Ecto neural progenitor cell (in vitro differentiated cells): ENCODE measurements around the gene MAX.

Experiments used
- DNase-seq: peaks from one replicate; pipeline ENCODE4 v3.0.0-alpha.2; 2018; ENCODE audit warnings: low spot score

The MAX gene

DNA sequence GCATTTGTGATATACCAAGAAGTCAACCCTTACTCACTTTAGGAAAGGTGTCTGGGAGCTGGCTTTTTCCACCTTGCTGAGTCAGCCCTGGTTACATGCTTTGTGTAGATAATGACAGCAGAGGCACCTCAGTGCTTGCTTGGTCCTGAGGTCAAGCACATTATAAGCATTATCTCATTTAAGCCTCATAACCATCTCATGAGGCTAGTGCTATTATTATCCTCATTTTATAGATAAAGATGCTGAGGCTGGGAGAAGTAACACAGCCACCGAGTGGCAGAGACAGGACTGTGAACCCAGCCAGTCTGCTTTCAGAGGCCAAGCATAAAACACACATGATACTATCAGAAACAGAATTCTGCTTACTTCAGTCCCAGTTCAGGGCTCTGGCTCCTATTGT, 29.4 kb downstream of the MAX start:
- DNase-seq, result no peak

DNA sequence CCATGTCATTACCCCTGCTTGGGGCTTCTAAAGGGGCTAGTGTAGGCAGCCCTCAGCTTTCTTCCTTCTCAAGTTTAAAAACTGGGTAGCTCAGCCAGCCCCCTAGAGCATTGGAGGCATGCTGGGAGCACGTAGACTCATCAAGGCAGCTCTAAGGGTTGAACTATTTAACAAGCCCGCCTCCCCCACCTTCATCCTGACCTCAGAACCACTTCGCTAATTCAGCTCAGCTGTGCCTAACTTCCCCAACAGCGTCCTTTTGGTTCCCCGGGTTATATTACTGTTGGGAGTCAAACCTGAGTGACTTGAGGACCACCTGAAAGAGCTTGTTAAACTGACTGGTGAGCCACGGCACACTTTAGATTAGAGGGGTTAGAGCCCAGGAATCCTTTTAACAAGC, 30.1 kb downstream of the MAX start:
- no peak for DNase-seq

DNA sequence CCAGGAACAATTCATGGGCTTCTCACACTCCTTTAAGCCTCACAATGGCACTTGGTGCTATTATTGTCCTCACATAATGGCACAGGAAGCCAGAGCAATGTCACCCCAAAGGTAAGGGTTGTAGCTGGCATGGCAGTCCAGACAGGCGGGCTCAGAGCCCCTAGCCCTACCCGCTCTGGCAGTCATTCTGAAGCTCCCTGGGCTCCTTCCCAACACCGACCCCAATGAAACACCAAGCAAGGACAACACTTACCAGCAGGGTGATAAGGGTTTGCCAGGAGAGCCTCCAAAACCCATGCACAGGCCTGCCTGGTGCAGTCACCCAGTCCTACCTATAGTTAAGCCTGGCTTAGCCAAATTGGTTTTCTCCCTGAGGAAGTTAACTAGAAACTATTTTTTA, 30.8 kb downstream of the MAX start:
- no peak for DNase-seq

DNA sequence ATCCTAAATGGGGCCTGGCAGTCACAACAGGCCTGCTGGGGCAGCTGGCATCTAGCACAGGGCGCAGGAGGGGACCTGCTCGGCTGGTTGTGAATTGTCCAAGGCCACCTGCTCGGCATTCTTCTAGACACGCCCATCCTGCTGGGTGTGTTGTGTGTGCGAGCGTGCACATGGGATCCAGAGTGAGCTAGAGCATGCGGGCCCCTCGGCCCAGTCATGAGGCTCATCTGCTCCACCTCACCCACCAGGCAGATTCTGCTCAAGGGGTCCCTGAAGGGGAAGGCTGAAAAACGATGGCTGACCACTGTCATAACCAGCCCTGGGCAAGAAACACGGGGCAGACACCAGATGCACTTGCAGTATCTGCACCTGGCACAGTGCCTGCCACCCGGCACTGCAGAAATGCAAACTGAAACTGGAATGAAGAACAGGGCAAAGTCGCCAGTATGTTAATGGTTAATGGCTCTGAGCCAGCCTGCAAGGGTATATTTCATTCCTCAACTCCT, 31.8 kb downstream of the MAX start:
- no peak for DNase-seq

DNA sequence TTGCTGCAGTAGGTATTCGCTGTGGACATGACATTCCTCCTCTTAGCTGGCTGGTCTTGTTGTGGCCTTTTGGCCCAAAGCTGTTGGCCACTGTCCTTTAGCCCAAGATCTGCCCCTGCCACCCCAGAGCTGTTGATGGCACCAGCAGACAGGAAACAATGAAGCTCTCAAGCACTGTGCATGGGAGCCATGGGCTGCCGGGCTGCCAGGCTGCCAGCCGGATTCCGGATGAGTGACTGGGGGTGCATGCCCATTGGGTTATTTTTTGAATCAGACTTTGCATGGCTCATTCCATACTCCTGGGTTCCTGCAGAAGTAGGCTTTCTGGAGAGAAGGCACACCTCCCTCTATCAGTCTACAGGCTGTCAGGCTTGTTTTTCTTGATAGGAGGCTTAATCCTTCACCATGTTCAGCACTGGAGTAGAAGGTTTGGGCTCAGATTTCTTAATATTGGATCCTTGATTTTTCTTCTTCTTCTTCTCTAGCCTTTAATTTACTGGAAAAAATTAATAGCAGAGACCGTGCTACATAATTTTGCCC, 32.4 kb downstream of the MAX start:
- DNase-seq, result no peak

DNA sequence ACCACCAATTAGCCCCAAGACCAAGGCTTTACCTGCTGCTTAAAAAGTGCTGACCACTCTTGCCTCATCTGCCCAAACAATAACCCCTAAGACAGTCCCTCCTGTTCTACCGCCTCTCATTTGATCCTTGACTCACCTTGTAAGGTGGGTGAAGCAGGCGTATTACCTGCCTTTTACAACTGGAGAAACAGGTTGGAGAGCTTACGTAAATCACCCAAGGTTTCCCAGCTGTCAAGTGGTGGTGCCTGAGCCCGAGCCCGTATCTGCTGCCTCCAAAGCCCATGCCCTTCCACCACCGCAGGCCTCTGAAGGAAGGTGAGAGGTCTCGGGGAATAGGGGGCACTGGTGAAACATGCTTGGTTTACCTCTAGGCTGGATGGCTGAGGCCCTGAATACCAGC, 36.6 kb downstream of the MAX start:
- no peak for DNase-seq

DNA sequence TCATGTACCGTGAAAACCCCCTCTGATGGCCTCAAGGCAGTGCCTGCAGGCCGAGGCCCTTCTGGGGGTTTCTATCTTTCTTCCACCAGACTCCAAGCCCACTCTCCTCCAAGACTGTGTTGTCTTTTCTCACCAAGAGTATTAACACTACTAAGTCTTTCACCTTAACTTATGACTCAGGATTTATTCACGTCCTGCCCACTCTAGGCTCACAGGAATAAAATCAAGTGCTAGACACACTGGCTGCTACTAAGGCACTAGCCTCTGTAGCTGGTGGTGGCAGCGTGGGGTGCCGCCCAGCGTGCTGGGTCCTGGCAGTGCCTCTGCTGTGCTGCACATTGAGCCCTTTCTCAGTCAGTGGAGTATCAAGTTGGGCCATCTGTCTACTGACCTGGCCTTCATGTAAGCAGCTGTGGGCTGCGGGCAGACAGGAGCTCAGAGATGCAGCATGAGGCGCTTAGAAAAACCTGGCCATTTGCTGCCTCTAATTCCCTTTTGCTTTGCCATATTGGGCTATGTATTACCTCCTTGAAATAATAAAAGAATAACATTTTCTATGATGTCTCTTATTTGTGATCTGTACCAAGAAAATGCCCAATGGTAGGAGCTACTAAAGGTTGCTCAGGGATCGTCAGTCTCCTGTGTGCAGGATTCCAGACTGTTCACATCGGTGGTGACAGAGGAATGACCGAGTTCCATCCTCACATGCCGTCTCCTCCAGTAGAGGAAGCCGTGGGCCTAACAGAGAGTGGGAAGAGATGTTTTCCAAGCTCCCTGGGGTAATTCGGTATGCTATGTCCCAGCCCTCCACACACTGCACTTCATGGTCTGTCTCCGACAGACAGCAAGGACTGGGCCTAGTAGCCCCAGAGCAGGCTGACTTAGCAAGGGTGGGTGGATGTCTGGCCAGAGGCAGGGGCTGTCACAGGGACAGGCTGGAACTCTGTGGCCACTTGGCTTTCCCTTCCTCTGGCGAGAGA, 39.9 kb downstream of the MAX start:
- no peak for DNase-seq

DNA sequence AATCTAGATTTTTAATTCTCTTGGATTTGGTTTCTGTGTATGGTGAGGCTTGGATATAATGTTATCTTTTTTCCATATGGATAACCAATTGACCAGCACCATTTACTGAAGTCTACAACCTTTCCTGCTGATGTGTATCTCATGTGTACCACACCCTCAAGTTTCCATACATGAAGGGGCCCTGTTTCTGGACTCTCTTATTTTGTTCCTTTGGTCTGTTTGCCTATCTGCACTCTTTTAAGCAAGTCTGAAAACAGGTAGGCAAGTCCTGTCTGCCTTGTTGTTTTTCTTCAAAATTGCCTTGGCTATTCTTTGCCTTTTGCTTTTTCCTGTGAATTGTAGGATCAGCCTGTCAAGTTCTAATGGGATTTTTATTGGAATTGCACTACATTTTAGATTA, 44.6 kb downstream of the MAX start:
- no peak for DNase-seq

DNA sequence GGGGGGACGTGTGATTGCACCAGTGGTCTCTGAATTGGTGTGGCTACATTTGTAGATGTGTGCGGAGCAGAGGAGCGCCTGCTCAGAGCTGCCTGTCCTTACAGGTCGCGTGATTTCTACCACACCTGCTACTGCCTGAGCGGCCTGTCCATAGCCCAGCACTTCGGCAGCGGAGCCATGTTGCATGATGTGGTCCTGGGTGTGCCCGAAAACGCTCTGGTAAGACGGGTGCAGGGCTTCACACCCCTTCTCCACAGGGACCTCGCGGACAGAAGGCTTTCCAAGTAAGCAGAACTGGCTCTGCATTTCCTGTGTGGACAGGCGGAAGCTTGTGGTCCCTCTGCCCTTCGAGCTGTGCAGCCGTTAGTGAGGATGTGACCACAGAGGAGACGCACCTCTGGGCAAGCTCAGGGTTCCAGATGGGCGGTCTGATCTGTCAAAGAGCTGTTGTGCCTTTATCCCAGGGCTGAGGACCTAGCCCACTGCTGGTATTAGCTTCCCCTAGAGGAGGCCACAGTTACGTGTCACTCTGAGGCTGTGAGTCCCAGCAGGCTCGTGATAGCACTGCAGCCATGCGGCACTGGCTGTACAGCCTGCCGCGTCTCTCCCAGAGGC, 47.7 kb downstream of the MAX start:
- DNase-seq, result no peak

DNA sequence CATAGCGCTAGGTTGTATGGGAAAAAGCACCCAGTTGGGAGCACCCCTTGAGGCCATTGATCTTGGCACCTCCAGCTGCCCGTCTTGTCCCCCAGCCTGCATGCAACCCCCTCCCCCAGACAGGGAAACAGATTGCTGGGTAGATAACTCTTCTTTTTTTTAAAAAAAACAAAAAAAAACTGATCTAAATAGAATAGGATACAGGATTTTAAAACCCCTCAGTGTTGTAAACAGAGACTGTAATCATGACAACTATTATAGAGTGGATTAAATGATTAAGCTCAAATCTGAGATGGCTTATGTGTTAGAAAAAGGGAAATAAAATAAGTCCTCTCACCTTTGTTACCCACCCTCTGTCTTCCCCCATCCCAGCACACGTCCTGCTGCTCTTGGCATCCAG, 48.9 kb downstream of the MAX start:
- DNase-seq, result no peak

DNA sequence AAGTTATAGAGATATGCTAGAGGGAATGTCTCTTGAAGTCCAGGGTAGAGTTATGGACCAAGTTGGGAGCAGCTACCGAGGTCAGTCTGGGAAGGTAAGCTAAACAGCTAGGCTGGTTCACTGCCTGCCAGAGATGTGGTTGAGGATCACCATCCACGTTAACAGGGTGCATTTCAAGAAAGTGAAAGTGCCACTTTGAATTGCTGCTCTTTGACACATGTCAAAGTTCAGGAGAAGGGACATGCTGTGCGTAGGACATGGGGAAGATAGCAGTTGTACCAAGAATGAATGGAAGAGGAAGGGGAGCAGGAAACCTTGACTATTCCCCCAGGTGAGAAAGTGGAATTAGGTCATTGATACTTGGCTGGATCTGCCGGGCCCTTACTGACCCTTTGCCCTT, 49.5 kb downstream of the MAX start:
- no peak for DNase-seq

DNA sequence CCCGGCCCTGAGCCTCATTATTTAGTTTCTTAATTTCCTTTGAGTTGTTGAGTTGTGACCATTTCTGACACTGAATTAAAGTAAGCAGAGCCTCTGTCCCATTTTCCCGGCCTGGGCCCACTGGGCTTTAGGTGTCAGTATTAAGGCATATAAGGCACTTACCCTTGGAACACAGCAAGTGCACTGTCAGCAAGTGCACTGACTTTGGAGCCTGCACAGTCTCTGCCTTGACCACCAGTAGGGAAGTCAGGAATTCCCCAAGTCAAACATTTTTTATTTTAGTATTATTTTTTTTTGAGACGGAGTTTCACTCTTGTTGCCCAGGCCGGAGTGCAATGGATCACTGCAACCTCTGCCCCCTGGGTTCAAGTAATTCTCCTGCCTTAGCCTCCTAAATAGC, 56.6 kb downstream of the MAX start:
- no peak for DNase-seq

DNA sequence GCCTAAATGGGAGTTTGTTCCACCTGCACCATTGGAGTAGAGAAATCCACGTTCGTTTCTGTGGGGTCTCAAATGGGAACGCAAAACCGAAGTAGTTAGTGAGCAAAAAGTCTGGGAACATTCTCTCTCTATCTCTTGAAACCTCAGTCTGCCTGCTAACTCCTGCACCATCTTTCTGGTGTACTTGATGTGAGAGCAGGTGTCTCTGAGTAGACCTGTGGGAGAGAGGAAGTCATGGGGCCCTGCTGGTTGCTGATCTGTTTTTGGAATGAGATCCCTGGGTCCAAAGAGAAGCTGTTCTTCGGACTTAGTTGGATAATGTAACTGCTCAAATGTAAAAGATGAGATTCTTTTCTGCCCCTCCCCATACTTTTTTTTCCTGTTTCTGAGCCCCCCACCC, 57.3 kb downstream of the MAX start:
- no peak for DNase-seq

DNA sequence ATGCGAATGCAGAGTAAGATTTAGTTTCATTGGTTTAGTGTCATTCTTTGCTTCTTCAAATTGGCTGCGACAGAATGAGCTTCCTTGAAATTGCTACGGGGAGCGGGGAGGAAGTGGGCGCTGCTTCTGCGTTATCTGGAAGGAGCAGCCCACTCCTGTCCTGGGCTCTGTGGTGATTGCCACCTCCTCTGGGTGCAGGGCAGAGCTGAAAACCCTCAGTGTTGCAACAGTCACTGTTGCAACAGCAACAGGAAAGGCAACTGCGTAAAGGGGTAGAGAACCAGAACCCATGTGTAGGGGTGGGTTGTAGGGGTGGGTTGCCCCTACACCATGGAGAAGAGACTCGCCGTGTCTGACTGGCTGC, 57.7 kb downstream of the MAX start:
- no peak for DNase-seq

DNA sequence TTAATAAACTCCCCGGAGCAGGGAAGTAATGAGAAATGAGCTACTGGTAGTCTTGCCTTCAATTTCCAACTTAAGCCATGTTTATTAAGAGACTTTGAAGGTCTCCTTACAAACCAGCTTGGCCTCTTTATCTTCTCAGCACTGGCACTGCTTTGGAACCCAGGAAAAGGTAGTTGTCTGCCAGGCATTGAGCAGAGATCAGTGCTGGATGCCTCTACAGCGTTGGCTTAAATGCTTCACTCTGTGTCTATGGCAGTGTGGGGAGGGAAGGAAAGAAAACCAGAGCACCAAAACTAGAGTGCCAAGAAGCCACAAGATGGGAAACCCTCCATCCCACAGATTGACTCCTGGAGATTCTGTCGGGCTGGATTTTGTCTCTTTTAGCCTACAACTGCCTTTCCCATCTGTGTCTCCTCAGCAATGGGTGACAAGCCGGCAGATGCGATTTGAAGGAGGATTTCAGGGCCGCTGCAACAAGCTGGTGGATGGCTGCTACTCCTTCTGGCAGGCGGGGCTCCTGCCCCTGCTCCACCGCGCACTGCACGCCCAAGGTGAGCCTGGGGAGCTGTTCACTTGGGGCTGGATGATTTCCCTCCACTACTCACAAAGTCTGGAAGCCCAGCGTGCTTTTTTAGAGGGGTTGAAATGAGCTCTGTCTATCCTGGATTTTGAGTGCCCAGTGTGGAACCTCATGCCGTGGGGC, 58.3 kb downstream of the MAX start:
- no peak for DNase-seq

DNA sequence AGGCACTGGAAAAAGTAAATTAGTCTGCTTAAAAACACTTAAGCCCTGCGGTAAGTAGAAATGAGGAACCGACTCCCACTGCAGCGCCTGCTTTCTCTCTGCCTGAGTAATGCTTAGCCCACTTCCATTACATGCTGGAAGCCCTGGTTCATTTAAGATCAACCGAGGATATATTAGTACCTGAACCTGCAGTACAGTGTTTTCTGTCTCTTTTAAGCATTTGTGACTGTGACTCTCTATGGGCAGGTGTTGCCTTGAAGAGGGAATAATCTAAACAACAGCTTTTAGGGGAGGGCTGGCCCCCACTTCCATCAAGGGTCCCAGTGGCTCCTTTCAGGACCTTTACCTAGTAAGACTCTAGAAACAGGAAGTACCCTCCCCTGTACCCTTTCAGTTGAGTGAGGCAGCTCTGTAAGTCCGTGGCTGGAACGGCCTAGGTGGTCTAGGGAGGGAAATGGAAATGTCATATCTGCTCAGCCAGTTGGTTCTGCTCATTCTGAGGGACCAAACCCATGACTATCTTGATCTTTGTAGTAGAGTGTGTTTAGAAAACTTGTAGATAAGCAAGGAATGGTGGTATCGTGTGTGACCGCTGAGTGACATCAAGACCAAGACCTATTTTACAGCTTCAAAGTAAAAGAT, 59.5 kb downstream of the MAX start:
- no peak for DNase-seq

DNA sequence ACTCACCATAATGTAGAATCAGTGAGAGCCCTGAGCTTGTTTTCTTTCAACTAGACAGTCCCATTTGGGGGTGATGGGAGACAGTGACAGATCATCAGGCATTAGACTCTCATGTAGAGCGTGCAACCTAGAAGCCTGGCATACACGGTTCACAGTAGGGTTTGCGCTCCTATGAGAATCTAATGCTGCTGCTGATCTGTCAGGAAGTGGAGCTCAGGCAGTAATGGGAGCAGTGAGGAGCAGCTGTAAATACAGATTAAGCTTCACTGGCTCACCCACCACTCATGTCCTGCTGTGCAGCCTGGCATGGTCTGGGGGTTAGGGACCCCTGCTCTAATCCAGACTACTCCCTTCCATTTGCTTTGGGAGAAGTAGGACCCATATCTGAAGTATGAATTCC, 60.0 kb downstream of the MAX start:
- no peak for DNase-seq

DNA sequence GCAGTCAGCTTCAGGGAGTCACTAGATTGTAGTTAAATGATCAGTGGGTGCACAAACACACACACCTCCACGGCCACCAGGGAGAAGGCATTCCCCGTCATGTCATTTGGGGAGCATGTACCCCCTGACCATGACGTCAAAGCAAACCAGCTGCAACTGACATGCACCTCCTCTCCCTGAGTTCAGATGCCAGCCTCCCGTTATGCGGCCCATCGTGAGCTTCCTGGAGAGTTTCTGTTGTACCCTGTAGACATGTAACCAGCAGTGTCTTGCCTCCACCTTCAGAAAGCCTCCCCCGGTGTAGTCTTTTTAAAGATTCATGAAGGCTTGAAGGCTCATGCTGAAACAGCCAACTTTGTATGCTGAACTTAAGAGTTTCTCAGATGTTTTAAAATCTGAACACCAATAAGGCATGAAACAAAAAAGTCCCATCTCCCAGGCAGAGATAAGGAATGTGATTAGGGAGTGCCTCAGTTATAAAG, 60.8 kb downstream of the MAX start:
- no peak for DNase-seq

DNA sequence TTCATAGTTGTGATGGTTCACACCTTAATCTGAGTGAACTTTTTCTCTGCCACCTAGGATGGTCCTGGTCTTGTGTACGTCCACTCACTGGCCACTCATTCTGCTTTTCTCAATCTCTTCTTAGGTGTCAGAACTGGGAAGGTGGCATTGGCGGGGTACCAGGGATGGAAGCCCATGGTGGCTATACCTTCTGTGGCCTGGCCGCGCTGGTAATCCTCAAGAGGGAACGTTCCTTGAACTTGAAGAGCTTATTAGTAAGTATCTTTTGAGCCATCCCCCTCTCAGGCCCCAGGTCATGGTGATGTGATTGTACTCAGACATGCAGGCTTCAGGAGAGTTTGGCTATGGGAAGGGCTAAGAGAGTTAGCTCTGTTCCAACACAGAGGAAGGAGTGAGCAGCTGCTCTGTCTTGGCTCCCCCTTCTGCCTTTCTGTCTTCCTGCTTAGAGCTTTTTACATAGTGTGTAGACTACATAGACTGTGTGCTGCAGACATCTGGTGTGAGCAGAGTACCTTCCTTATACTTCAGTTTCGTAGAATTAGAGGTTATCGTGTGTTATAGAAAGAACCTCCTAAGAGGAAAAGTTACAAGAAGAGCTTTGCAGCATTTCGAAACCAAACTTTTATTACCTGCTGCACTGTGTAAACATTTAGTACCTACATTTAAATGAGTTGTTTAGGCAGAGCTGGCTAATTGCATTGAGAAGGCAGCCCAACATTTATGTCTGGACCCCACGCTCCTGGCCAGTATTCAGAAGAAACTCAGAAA, 61.5 kb downstream of the MAX start:
- DNase-seq, result no peak

DNA sequence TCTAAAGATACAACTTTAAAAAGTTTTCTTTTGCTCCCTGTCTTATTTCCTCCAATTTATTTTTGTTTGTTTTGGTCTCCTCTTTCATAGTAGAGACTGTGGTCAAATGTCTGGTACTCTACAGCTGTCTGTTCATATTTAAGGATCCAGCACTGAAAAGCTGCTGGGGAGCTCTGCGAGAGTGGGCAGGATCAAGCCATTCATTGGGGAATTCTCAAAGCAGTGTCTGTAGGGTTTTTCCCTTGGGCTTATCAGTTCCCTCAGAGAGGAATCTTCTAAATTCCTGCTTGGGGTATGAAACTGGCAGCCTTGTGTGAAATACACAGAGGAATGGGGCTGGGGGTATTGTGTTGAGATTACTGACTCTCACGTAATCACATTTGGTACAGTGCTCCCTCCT, 63.4 kb downstream of the MAX start:
- no peak for DNase-seq

DNA sequence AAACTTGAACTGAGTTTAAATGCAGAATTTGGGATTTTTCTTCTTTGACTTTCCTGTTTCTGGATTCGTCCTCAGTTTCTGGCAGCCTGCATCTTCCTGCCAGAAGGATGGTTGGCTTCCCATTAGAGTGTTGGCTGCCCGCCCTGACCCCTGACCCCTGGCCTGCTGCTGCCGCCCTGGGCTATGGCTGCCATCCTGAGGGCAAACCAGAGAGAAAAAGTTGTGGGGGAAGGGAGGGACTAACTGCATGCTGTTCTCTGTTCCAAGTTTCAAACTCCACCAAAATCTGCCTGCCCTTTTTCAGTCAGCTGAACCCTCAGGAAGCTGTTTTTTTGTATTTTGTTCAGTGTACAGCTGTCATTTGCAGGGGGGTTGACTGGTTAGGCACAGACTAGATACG, 67.3 kb downstream of the MAX start:
- DNase-seq, result peak; percentile 50
